ENCODE data around the gene NOXO1.
A peak's percentile ranks its signal among the peaks of the same experiment; 100 is the strongest.
"Not testable (repeated sequence)": the region's sequence is repeated elsewhere in the genome, so short reads cannot be mapped to it uniquely, and the experiment has no call there.

The NOXO1 gene, protein sequence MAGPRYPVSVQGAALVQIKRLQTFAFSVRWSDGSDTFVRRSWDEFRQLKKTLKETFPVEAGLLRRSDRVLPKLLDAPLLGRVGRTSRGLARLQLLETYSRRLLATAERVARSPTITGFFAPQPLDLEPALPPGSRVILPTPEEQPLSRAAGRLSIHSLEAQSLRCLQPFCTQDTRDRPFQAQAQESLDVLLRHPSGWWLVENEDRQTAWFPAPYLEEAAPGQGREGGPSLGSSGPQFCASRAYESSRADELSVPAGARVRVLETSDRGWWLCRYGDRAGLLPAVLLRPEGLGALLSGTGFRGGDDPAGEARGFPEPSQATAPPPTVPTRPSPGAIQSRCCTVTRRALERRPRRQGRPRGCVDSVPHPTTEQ

GRCh38 chr16:1981398-1981836 is at the start of gene NOXO1:
Gene NOXO1, minus strand, starts transcription at chr16:1981469. Its CDS starts 290 bp downstream, at chr16:1981179.
- DNase-seq (ENCODE audit: low spot score) = no peak

DNA sequence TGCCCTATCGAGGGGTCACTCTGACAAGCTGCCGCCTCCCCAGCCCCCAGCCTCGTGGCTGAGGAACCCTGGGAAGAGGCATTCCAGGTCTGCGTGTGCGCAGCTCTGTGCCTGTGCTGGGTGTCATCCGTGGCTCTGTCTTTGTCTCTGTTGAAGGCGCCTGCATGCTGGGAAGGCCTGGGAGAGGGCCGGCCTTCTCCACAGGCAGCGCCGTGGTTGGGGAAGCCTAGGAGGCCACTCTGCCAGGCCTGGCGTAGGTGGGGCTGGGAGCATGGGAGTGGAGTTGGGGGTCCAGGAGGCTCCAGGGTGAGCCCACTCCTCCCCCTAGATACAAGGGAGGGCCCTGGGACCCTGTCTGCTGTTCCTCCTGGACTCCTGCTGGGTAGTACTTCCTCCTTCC is 48.8 kb upstream of the NOXO1 start:
- no peak for DNase-seq (ENCODE audit: low spot score)

DNA sequence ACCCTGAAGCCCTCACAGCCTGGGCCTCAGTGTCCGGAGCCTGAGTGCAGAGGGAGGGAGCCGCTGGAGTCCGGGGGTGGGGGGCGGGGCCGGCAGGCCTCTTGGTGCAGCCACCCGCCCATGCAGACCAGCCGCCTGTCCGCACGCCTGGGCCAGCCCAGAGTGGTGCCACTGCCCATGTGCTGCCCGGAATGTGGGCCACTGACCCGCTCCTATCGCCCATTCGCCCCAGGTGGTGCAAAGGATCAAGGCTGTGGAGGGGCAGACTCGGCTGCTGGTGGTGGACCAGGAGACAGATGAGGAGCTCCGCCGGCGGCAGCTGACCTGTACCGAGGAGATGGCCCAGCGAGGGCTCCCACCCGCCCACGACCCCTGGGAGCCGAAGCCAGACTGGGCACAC is 48.1 kb upstream of the NOXO1 start:
- DNase-seq (ENCODE audit: low spot score) = no peak

GRCh38 chr16:2028620-2029220 is 47.5 kb upstream of the NOXO1 start:
- DNase-seq (ENCODE audit: low spot score) = no peak

DNA sequence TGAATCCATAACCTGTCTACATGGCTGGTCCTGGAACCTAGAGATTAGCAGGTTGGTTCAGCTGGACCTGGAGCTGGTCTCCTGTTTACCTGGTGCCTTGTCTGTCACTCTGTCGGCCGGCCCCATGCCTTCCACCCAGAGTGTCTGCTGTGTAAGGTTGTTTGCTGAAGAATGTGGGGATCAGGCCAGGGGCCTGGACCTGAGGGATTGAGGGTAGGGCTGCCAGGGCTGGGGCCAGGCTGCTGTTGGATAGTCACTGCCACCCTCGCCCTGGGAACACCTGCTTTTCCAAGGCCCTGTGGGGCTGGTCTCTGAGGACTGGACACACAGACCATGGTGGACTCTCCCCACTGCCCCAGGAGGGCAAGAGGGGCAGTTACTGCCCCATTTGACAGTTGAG is 46.9 kb upstream of the NOXO1 start:
- no peak for DNase-seq (ENCODE audit: low spot score)

DNA sequence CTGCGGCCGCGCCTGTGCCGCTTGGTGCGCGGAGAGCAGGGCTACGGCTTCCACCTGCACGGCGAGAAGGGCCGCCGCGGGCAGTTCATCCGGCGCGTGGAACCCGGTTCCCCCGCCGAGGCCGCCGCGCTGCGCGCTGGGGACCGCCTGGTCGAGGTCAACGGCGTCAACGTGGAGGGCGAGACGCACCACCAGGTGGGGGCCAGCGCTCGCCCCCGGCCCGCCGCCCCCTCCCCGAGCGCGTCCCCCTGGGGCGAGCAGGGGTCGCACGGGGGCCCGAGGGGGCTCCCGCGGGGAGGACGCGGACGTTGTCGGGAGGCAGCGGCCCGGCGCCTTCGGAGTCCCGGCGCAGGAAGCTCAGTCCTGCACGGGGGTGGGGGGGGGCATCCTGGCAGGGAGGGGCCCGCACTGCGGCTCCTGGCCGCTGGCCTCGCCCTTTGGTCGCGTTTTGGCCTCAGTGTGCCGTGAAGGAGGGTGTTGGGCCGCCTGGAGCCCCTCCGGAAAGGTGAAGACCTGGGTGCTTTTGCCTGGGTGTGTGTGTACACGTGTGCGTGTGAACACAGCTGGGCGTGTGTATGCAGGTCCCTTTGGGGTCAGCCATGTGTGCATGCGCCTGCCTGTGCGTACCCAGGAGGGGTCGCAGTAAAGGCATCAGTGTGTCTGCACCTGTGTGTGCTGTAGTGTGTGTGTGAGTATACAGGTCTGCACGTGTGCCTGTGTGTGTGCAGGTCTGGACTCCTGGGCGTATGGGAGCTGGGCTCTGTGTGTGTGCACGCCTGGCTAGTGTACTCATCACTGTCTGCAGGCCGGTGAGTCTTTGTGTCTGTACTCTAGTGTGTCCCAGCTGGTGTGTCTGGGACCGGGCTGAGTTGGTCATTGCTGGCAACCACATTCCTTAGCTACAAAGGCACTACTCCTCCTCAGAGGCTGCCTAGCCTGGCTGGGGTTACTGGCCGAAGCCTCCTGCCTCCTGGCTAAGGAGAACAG is 46.0 kb upstream of the NOXO1 start:
- DNase-seq (ENCODE audit: low spot score) = no peak

GRCh38 chr16:2026461-2027023 is 45.3 kb upstream of the NOXO1 start, which contains the start of gene NHERF2:
Gene NHERF2, plus strand, starts transcription at chr16:2026902. Its CDS starts 104 bp downstream, at chr16:2027006.
- DNase-seq (ENCODE audit: low spot score) = no peak

DNA sequence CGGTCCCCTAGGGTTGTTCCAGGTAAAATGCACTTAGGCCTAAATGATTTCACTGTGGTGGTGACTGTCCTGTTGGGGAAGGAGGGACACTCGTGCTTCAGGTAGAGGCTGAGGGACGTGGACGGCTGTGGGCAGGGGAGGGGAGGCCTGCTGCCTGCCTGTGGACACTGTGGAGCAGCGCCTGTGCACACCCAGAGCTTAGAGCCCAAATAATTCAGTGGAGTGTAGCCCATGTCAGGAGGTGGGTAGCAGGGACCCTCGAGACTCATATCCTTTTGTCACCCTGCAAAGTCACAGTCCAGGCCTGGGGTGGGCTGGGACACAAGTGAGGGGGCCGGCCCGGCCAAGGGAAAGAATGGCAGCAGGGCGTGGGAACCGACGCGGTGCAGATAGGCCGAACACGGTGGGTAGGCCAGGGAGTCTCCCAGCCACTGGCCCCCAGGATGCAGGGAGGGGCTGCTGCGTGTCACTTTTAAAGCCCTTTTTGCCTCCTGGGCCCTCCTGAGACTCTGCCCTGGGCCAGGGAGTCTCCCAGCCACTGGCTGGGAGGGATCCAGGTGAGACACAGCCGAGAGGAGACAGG is 44.7 kb upstream of the NOXO1 start:
- no peak for DNase-seq (ENCODE audit: low spot score)

DNA sequence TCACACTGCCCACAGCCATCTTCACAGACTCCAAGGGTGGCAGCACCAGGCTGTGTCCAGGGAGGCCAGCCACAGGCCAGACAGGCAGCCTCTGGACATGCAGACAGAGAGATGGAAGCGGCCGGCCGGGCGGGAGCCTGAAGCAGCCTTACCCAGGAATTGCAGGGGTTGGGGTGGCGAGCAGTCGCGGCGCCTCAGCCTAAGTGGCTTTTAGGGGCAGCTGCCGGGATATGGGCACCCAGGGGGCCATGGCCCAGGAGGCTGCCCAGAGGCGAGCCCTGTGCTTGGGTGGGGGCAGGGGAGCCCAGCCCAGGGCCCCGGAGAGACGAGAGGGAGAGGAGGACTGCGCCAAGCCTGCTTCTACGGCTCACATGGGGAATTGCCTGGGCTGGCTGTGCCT is 44.0 kb upstream of the NOXO1 start:
- DNase-seq (ENCODE audit: low spot score) = no peak

DNA sequence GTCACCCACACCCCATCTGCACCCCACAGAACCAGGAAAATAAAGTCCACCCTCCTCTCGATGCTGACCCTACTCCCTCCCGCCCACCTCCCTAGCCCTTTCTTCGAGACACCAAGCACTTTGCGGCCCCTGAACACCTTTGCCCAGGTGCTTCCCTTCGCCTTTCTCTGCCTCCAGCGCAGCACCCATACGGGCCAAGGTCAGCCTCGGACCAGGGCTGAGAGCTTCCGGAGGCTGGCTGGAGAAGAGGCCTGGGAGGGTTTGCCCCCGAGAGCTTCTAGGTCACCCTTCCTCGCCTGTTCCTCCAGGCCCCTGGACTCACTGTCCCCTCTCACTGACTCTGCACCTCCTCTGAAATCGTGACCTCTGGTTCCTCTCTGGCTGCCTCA is 42.8 kb upstream of the NOXO1 start:
- no peak for DNase-seq (ENCODE audit: low spot score)

DNA sequence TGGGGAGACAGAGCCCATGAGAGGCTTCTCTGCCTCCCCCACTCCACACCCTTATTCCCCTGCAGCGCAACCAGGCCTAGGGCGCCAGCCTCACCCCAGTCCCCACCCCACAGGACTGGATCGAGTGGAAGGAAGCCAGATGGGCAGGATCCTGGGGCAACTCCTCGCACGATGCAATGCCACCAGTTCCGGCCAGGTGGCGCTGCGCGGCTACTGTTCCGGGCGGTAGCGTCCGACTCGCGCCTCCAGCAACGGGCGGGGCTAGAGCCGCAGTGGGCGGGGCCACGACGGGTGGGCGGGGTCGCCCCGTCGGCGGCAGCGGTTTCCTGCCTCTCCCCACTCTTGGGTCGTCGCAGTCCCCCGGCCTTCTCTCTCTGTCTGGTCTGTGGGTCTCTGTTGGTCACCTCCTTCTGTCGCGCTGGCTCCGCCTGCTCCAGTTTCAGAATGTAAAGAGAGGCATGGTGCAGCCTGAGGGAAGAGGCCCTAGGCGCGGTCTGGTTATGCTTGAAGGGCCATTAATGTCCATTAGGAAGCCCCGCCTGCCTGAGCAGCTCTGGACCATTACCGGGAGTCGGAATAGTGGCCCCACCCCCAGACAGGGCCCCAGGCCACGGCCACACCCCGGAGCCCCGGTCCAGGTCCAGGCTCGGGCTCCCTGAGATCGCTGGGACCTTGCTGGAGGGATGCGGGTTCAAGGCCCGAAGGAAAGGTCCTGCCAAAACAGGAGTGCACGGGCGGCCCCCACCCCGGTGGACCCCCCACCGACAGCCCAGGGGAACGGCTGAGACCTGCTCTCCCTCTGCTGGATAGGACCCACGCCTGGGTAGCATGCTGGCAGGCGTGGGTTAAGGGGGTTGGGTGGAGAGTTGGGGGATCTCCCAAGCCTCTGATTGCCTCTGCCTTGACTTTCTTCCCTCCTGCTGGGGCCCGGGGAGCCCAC is 42.1 kb upstream of the NOXO1 start:
- DNase-seq (ENCODE audit: low spot score) = peak; percentile 95

GRCh38 chr16:2022723-2023091 is 41.4 kb upstream of the NOXO1 start:
- no peak for DNase-seq (ENCODE audit: low spot score)

DNA sequence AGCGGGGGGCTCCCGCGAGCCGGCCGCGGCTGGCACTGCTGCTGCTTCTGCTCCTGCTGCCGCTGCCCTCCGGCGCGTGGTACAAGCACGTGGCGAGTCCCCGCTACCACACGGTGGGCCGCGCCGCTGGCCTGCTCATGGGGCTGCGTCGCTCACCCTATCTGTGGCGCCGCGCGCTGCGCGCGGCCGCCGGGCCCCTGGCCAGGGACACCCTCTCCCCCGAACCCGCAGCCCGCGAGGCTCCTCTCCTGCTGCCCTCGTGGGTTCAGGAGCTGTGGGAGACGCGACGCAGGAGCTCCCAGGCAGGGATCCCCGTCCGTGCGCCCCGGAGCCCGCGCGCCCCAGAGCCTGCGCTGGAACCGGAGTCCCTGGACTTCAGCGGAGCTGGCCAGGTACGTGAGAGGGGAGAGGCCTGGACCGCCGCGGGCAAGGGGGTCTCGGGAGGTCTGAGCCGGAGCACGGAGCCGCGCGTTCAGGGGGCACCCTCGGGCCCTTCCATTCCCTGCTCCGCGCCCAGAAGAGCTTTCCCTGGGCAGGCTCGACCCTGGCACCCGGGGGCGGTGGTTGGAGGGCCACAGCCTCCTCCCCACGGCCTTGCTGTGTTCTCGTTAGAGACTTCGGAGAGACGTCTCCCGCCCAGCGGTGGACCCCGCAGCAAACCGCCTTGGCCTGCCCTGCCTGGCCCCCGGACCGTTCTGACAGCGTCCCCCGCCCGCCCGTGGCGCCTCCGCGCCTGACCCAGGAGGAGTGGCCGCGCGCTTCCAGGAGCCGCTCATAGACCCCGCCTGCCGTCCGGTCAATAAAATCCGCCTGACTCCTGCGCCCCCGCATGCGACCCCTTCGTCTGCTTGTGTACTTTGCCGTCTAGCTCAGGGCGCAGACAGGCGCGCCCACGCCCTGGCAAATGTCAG is 38.9 kb upstream of the NOXO1 start:
- no peak for DNase-seq (ENCODE audit: low spot score)

GRCh38 chr16:2019518-2019920 is 38.2 kb upstream of the NOXO1 start, which contains the start of gene NPW:
Gene NPW, plus strand, starts transcription at chr16:2019785.
- no peak for DNase-seq (ENCODE audit: low spot score)

DNA sequence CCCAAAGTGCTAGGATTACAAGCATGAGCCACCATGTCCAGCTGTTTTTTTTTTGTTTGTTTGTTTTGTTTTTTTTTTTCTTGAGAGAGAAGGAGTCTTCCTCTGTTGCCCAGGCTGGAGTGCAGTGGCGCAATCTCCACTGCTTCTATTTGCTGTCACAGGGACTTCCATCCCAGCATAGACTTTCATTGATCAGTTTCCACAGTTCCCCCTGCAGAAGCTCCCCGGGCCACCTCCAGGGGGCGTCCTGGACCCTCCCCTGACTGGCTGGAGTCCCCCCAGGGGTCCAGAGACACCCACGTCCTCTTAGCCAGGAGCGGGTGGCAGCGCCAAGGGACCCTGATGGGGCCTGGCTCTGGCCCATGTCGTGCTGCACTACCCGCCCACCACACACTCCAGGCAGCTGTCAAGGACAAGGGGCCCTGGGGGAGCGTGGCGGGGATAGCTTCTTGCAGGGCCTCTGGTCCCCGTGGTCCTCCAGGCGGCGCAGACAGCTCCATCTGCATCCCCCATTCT is 35.2 kb upstream of the NOXO1 start:
- DNase-seq (ENCODE audit: low spot score) = no peak

GRCh38 chr16:2015947-2016208 is 34.6 kb upstream of the NOXO1 start:
- DNase-seq (ENCODE audit: low spot score) = no peak

GRCh38 chr16:2015117-2015946 is 34.1 kb upstream of the NOXO1 start:
- no peak for DNase-seq (ENCODE audit: low spot score)

- DNase-seq (ENCODE audit: low spot score) = no peak
Measured at GRCh38 chr16:2013527-2013926, 32.3 kb upstream of the NOXO1 start.

- DNase-seq (ENCODE audit: low spot score) = not testable (repeated sequence)
Measured at GRCh38 chr16:2011726-2012125, 30.5 kb upstream of the NOXO1 start.

All from Ammon's horn (tissue), 1 donor.